ENCODE results near the gene CERS2. TPM values are rescaled to one million over a fixed set of nuclear protein-coding genes. Genes with fewer than 3 reads are reported as not detected.

Gene CERS2
- total and polyA plus RNA-seq, 2 of the 13 experiments (the other 11 are each of a cell fraction or from before 2014, with no cell fraction given), result 269 to 298 TPM

- TF ChIP-seq SETDB1 (CRISPR knock-in tag; IDR thresholded peaks at IDR 0.05; ENCODE audit: borderline replicate concordance), result no peak
- TF ChIP-seq ZBTB14 (CRISPR knock-in tag; IDR thresholded peaks at IDR 0.05), result no peak
- TF ChIP-seq TARDBP (CRISPR knock-in tag; IDR thresholded peaks at IDR 0.05), result 0 out of 2 replicates have a peak, but pooled peaks have one; percentile 31
- peak; percentile 73 for TF ChIP-seq ETV5 (CRISPR knock-in tag; IDR thresholded peaks at IDR 0.05; ENCODE audit: borderline replicate concordance)
- 0 out of 2 replicates have a peak, but pooled peaks have one; percentile 69 for TF ChIP-seq ZFP1 (CRISPR knock-in tag; IDR thresholded peaks at IDR 0.05)
- TF ChIP-seq ZC3H4 (CRISPR knock-in tag; IDR thresholded peaks at IDR 0.05; ENCODE audit: borderline replicate concordance), result 0 out of 2 replicates have a peak, but pooled peaks have one; percentile 59
- TF ChIP-seq MIER3 (CRISPR knock-in tag; IDR thresholded peaks at IDR 0.05; ENCODE audit: borderline replicate concordance), result peak; percentile 69; the same call in 1 of the 2 replicates
- peak; percentile 75 for TF ChIP-seq POLR2G (IDR thresholded peaks at IDR 0.05; ENCODE audit: low read depth, low read length)
- TF ChIP-seq TAF1 (CRISPR knock-in tag; IDR thresholded peaks at IDR 0.05), result peak; percentile 54; the same call in 1 of the 2 replicates
- 0 out of 2 replicates have a peak, but pooled peaks have one; percentile 38 for TF ChIP-seq AKAP8 (CRISPR knock-in tag; IDR thresholded peaks at IDR 0.05)
- TF ChIP-seq GFI1 (CRISPR knock-in tag; IDR thresholded peaks at IDR 0.05; ENCODE audit: borderline replicate concordance), result peak; percentile 20; the same call in 1 of the 2 replicates
- 0 out of 2 replicates have a peak, but pooled peaks have one; percentile 66 for TF ChIP-seq ZNF670 (CRISPR knock-in tag; IDR thresholded peaks at IDR 0.05; ENCODE audit: borderline replicate concordance)
- no peak for TF ChIP-seq ZNF44 (CRISPR knock-in tag; IDR thresholded peaks at IDR 0.05)
- no peak for TF ChIP-seq RELA (CRISPR knock-in tag; IDR thresholded peaks at IDR 0.05)
- TF ChIP-seq ZBTB2 (CRISPR knock-in tag; IDR thresholded peaks at IDR 0.05; ENCODE audit: low read depth), result no peak
- peak; percentile 37; the same call in 1 of the 2 replicates for TF ChIP-seq PHF8 (CRISPR knock-in tag; IDR thresholded peaks at IDR 0.05)
- no peak for TF ChIP-seq CREBL2 (CRISPR knock-in tag; IDR thresholded peaks at IDR 0.05; ENCODE audit: borderline replicate concordance)
- no peak for TF ChIP-seq MLLT10 (CRISPR knock-in tag; IDR thresholded peaks at IDR 0.05)
- peak; percentile 48 for TF ChIP-seq NFYC (CRISPR knock-in tag; IDR thresholded peaks at IDR 0.05)
- TF ChIP-seq, protein P1, sequence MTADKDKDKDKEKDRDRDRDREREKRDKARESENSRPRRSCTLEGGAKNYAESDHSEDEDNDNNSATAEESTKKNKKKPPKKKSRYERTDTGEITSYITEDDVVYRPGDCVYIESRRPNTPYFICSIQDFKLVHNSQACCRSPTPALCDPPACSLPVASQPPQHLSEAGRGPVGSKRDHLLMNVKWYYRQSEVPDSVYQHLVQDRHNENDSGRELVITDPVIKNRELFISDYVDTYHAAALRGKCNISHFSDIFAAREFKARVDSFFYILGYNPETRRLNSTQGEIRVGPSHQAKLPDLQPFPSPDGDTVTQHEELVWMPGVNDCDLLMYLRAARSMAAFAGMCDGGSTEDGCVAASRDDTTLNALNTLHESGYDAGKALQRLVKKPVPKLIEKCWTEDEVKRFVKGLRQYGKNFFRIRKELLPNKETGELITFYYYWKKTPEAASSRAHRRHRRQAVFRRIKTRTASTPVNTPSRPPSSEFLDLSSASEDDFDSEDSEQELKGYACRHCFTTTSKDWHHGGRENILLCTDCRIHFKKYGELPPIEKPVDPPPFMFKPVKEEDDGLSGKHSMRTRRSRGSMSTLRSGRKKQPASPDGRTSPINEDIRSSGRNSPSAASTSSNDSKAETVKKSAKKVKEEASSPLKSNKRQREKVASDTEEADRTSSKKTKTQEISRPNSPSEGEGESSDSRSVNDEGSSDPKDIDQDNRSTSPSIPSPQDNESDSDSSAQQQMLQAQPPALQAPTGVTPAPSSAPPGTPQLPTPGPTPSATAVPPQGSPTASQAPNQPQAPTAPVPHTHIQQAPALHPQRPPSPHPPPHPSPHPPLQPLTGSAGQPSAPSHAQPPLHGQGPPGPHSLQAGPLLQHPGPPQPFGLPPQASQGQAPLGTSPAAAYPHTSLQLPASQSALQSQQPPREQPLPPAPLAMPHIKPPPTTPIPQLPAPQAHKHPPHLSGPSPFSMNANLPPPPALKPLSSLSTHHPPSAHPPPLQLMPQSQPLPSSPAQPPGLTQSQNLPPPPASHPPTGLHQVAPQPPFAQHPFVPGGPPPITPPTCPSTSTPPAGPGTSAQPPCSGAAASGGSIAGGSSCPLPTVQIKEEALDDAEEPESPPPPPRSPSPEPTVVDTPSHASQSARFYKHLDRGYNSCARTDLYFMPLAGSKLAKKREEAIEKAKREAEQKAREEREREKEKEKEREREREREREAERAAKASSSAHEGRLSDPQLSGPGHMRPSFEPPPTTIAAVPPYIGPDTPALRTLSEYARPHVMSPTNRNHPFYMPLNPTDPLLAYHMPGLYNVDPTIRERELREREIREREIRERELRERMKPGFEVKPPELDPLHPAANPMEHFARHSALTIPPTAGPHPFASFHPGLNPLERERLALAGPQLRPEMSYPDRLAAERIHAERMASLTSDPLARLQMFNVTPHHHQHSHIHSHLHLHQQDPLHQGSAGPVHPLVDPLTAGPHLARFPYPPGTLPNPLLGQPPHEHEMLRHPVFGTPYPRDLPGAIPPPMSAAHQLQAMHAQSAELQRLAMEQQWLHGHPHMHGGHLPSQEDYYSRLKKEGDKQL (CRISPR knock-in tag; IDR thresholded peaks at IDR 0.05; ENCODE audit: low read depth), result 0 out of 2 replicates have a peak, but pooled peaks have one; percentile 34
- TF ChIP-seq MXI1 (IDR thresholded peaks at IDR 0.05; ENCODE audit: borderline replicate concordance, low read depth, low read length), result peak; percentile 57; the same call in 1 of the 3 replicates
Measured at GRCh38 chr1:150981805-150982712, 7.4 kb upstream of the CERS2 start, which contains the start of gene ANXA9 (continued).
